WERI-Rb-1 (cell line): ENCODE data around the gene MIDN.

Source experiments
- DNase-seq: peaks from one replicate; pipeline ENCODE4 v3.0.0-alpha.2; 2020
- H3K27ac ChIP-seq: fragments of 250-450 bp; sonication (Bioruptor Pico); 2 replicates; pipeline ENCODE4 v1.5.1; 2020; ENCODE audit warnings: mild to moderate bottlenecking, moderate library complexity
- H3K27me3 ChIP-seq: fragments of 250-450 bp; sonication (Bioruptor Pico); 2 replicates; pipeline ENCODE4 v1.5.1; 2021; ENCODE audit warnings: mild to moderate bottlenecking, low read depth, moderate library complexity; ENCODE audit not compliant: insufficient read depth, severe bottlenecking
- H3K36me3 ChIP-seq: fragments of 250-450 bp; sonication (Bioruptor Pico); 2 replicates; pipeline ENCODE4 v1.5.1; 2020; ENCODE audit warnings: mild to moderate bottlenecking, moderate library complexity
- H3K4me3 ChIP-seq: 2 replicates; pipeline ENCODE4 v1.5.1; 2011; ENCODE audit warnings: low read depth, mild to moderate bottlenecking, control low read depth, low read length
- H3K9me3 ChIP-seq: fragments of 250-450 bp; sonication (Bioruptor Pico); 2 replicates; pipeline ENCODE4 v1.5.1; 2021; ENCODE audit warnings: mild to moderate bottlenecking, moderate library complexity; ENCODE audit not compliant: severe bottlenecking
- TF ChIP-seq, protein P1 (sequence below): IDR thresholded peaks from 2 replicates; pipeline ENCODE4 v1.5.1; 2011; ENCODE audit warnings: low read depth, mild to moderate bottlenecking, control low read depth, inconsistent platforms, low read length

The MIDN gene

DNA sequence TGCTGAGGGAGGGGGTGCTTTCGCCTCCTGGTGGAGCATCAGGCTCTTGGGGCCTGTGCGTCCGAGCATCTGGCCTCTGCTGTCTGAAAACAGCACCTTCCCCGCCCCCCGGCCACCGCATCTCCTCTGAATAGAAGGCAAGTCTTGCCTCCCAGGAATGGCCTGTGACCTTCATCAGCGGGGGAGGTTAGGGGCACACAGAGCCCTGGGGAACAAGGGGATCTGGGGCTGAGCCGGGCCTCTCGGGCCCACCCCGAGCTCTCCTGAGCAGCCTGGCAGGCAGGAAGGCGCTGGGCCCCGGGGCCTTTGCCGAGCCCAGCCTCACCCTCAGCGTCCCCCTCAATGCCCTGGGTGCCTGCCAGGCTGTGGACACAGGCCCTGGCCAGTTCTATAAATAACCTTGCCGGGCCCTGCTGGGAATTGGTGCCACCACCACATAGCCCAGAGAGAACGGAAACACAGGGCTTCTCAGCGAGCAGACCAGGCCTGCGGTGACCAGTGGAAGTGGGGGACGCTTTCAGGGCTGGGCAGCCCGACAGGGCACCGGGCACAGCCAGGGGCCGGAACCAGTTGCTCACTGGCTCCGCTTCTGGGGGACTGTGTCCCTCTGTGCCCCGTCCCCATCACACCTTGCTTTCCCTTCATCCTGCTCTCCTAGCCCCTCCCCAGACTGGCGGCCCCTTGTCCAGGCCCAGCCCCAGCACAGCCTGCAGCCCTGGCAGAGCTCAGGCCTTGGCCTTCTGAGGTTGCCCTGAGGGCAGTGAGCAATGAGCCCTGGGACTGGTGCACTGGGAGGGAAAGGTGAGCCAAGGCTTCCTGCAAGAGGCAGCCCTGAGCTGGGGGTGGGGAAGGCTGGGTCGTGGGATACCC is 33.3 kb upstream of the MIDN start:
- Histone ChIP-seq H3K4me3 (no peak overlapping the region), H3K27ac (no peak overlapping the region), H3K36me3 (peaks cover 47% of the 10 kb centered on the region), H3K27me3 (no peaks in the 10 kb centered on the region), H3K9me3 (no peaks in the 10 kb centered on the region)
- TF ChIP-seq, protein P1, sequence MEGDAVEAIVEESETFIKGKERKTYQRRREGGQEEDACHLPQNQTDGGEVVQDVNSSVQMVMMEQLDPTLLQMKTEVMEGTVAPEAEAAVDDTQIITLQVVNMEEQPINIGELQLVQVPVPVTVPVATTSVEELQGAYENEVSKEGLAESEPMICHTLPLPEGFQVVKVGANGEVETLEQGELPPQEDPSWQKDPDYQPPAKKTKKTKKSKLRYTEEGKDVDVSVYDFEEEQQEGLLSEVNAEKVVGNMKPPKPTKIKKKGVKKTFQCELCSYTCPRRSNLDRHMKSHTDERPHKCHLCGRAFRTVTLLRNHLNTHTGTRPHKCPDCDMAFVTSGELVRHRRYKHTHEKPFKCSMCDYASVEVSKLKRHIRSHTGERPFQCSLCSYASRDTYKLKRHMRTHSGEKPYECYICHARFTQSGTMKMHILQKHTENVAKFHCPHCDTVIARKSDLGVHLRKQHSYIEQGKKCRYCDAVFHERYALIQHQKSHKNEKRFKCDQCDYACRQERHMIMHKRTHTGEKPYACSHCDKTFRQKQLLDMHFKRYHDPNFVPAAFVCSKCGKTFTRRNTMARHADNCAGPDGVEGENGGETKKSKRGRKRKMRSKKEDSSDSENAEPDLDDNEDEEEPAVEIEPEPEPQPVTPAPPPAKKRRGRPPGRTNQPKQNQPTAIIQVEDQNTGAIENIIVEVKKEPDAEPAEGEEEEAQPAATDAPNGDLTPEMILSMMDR: no peak
- no peak for DNase-seq

DNA sequence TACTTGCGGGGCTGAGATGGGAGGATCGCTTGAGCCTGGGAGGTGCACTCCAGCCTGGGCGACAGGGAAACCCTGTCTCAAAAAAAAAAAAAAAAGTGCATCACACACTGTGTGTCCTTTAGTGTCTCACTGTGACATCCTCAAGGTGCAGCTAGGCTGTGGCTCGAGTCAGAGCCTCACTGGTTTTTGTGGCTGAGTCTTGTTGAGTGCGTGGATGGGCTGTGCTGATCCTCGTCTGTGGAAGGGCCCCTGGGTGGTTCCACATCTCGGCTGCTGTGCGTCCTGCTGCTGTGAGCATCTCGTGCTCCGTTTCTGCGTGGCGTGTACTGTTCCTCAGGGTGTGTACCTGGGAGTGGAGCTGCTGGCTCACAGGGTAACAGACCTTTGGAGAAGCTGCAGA is 31.6 kb upstream of the MIDN start:
- Histone ChIP-seq H3K4me3 (no peak overlapping the region), H3K9me3 (no peaks in the 10 kb centered on the region), H3K36me3 (peaks cover 47% of the 10 kb centered on the region), H3K27me3 (no peaks in the 10 kb centered on the region), H3K27ac (no peak overlapping the region)
- no peak for DNase-seq
- TF ChIP-seq, protein P1: no peak

DNA sequence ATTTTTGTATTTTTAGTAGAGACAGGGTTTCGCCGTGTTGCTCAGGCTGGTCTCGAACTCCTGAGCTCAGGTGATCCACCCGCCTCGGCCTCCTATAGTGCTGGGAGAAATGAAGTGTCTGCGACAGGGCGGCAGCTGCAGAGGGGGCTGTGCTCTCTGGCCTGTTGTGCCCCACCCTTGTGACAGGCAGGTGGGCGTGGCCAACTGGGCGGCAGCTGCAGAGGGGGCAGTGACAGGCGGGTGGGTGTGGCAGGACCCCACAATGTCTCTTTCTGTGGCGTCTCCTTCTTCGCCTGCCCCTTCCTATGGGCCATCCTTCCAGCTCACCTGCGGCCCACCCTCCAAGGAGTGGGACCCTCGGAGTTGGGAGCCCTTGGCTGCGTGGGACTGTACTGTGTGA is 31.0 kb upstream of the MIDN start:
- Histone ChIP-seq H3K27me3 (no peaks in the 10 kb centered on the region), H3K4me3 (no peak overlapping the region), H3K9me3 (no peaks in the 10 kb centered on the region), H3K36me3 (peaks cover 49% of the 10 kb centered on the region), H3K27ac (peak overlapping the region; percentile 23)
- DNase-seq: no peak
- TF ChIP-seq, protein P1: no peak

DNA sequence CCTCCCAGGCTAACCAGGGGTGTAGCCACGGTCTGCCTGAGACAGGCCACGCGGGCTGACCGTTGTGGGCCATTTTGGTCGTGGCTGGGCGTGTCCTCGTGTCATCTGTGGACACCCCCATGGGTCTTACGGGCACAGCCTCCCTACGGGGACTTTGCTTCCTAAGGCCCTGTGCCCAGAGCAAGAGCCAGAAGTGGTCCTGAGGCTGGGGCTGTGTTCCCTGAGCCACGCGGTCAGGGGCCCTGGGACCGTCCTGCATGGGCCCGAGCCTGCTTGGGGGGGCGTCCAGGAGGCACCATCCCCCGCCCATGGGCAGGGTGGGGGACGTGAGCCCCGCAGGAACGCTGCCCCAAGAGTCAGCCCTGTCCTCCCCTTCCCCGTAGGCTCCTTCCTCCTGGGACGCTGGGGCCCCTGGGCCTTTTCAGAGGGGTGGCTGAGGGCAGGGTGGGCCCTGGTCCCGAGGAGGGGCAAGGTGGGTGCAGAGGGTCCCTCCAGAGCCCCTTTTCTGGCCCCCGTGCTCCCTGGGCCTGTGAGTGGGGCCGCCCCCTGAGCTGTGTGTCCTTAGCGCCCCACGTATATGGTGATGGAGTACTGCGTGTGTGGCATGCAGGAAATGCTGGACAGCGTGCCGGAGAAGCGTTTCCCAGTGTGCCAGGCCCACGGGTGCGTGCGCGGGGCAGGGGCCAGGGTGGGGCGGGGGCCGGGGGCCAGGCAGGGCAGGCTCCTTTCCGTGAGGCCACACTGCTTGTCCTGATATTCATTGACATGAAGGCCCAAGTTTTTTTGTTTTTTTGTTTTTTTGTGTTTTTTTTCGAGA is 29.4 kb upstream of the MIDN start:
- no peak for DNase-seq
- Histone ChIP-seq H3K4me3 (no peak overlapping the region), H3K27me3 (no peaks in the 10 kb centered on the region), H3K27ac (no peak overlapping the region), H3K9me3 (no peaks in the 10 kb centered on the region), H3K36me3 (peaks cover 52% of the 10 kb centered on the region)
- TF ChIP-seq, protein P1: no peak

DNA sequence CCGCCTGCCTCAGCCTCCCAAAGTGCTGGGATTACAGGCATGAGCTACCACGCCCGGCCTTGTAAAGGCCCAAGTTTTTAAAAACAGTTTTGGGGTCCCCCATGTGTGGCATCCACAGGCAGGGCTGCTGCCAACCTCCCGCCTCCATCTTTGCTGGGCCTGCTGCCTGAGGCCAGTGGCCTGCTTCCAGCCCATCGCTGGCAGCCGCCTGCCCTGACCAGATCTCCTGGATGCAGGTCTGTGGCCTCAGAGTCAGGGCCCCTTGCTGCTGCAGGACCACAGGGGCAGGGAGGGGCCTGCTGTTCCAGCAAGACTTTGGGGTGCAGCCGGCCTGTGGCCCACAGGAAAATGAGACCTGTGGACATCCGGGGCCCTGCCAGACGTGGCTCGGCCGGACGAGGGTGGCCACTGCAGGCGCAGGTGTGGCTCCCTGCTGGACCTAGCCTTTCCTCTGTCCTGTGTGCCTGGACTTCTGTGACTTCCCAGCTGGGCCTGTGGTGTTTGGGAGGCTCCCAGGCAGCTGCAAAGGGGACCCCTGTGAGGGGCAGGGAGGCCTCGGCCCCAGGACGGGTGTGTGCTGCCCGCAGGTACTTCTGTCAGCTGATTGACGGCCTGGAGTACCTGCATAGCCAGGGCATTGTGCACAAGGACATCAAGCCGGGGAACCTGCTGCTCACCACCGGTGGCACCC is 28.5 kb upstream of the MIDN start:
- Histone ChIP-seq H3K4me3 (no peak overlapping the region), H3K9me3 (no peaks in the 10 kb centered on the region), H3K27ac (peak overlapping the region; percentile 52; the same call in 1 of the 2 replicates), H3K36me3 (peaks cover 55% of the 10 kb centered on the region), H3K27me3 (no peaks in the 10 kb centered on the region)
- no peak for DNase-seq
- TF ChIP-seq, protein P1: no peak
